Caco-2 (cell line): Measurements from ENCODE around the gene DCAF11. TPM values are rescaled to one million over a fixed set of nuclear protein-coding genes. Genes with fewer than 3 reads are reported as not detected.

ENCODE experiments used
- BruUV-seq: library from RNA; stranded (reverse); fragments of 400-500 nt; replicated peaks from 2 replicates; lab custom pipeline; 2021; lab: Mats Ljungman, UMichigan
- CTCF ChIA-PET: fragments of 300-600 bp; sonication (Branson Sonifier 250); formaldehyde crosslinking; loops from one replicate; lab custom pipeline; 2022; ENCODE audit warnings: antibody characterized with exemption; lab: Charles Lee
- POLR2A ChIA-PET: fragments of 300-600 bp; sonication (Branson Sonifier 250); formaldehyde crosslinking; loops from one replicate; lab custom pipeline; 2022; ENCODE audit warnings: antibody characterized with exemption; lab: Charles Lee
- DNase-seq, 2 experiments: peaks; one replicate each; pipeline versions ENCODE4 v3.0.0 to v3.0.0-alpha.2; 2020 to 2022
- H3K27me3 ChIP-seq: replicated peaks from 2 replicates; pipeline ENCODE4 v1.6.0; 2011; ENCODE audit warnings: low read length; ENCODE audit not compliant: control insufficient read depth, insufficient read depth
- H3K36me3 ChIP-seq: 2 replicates; pipeline ENCODE4 v1.5.1; 2011; ENCODE audit warnings: low read length; ENCODE audit not compliant: control insufficient read depth, insufficient read depth
- H3K4me1 ChIP-seq: fragments of 250-450 bp; sonication (Bioruptor Pico); 2 replicates; pipeline ENCODE4 v1.5.1; 2020; ENCODE audit warnings: mild to moderate bottlenecking
- H3K4me3 ChIP-seq: 2 replicates; pipeline ENCODE4 v1.5.1; 2011; ENCODE audit warnings: low read depth, mild to moderate bottlenecking, control low read depth, low read length
- H3K9me3 ChIP-seq: fragments of 250-450 bp; sonication (Bioruptor Pico); 2 replicates; pipeline ENCODE4 v1.5.1; 2020; ENCODE audit warnings: mild to moderate bottlenecking, moderate library complexity
- H3K27ac Mint-ChIP-seq: one replicate; pipeline ENCODE4 v1.8.0; 2022; ENCODE audit warnings: mixed read lengths; ENCODE audit not compliant: unreplicated experiment
- H3K27me3 Mint-ChIP-seq: one replicate; pipeline ENCODE4 v1.8.0; 2022; ENCODE audit warnings: mixed read lengths; ENCODE audit not compliant: insufficient read depth, unreplicated experiment
- H3K36me3 Mint-ChIP-seq: one replicate; pipeline ENCODE4 v1.8.0; 2022; ENCODE audit warnings: mild to moderate bottlenecking, mixed read lengths; ENCODE audit not compliant: insufficient read depth, unreplicated experiment
- H3K4me1 Mint-ChIP-seq: one replicate; pipeline ENCODE4 v1.8.0; 2022; ENCODE audit warnings: low read depth, mixed read lengths; ENCODE audit not compliant: unreplicated experiment
- H3K4me3 Mint-ChIP-seq: one replicate; pipeline ENCODE4 v1.8.0; 2022; ENCODE audit warnings: mild to moderate bottlenecking, moderate library complexity, mixed read lengths; ENCODE audit not compliant: unreplicated experiment
- H3K9me3 Mint-ChIP-seq: one replicate; pipeline ENCODE4 v1.8.0; 2022; ENCODE audit warnings: mixed read lengths; ENCODE audit not compliant: unreplicated experiment
- CTCF ChIP-seq, 2 experiments: fragments of 200-600 bp in 1 of 2; IDR thresholded peaks; 1 replicate in 1 of 2; 2 replicates in 1 of 2; pipeline versions ENCODE4 v1.5.1 to v1.8.0; 2011 to 2022; ENCODE audit warnings: antibody characterized with exemption in 1 of 2, control low read depth in 1 of 2, inconsistent platforms in 1 of 2, low read depth in 1 of 2, low read length in 1 of 2, mild to moderate bottlenecking in 1 of 2, moderate library complexity in 1 of 2; ENCODE audit not compliant: insufficient read depth in 1 of 2, severe bottlenecking in 1 of 2, unreplicated experiment in 1 of 2
- intact Hi-C: fragments of 100-400 bp; cut with micrococcal nuclease; formaldehyde crosslinking; loops from one replicate; pipeline ENCODE4 v1.10.0; 2022; ENCODE audit not compliant: unreplicated experiment
- total RNA-seq: library from RNA; stranded (reverse); gene quantifications from 2 replicates; pipeline ENCODE4 v1.2.3, GENCODE V29; 2022

DCAF11 gene
- total RNA-seq, 1 experiment from 2014 or later = 65.9 TPM

- BruUV-seq = TSS peak; percentile 62
- no peaks in the 10 kb centered on the region for H3K27me3 ChIP-seq
- intact Hi-C loops = loop anchor here (1.0 kb wide), 1 partner anchor 20 kb away; the partner anchor contains the start of genes DCAF11 and NRL
- CTCF ChIA-PET = interaction anchor here (0.6 to 6.4 kb wide), 13 partner anchors 12 to 1017 kb away, joined by 3 to 129 read pairs (median 8); partner anchors contain the start of genes DCAF11, EMC9, IRF9 and NRL
- Mint-ChIP-seq H3K27ac (peak within 1 kb of the TSS; percentile 99), H3K27me3 (no peaks in the 10 kb centered on the region), H3K4me1 (peaks cover 24% of the 10 kb centered on the region), H3K4me3 (peak within 1 kb of the TSS; percentile 97), H3K36me3 (peaks cover 51% of the 10 kb centered on the region), H3K9me3 (no peaks in the 10 kb centered on the region)
- H3K36me3 ChIP-seq = peaks cover 3% of the 10 kb centered on the region
- peaks cover 21% of the 10 kb centered on the region for H3K4me1 ChIP-seq
- H3K9me3 ChIP-seq = no peaks in the 10 kb centered on the region
- H3K4me3 ChIP-seq = peak within 1 kb of the TSS; percentile 60
- POLR2A ChIA-PET = interaction anchor here (0.6 to 3.2 kb wide), 18 partner anchors 11 to 442 kb away, joined by 3 to 72 read pairs (median 8); partner anchors contain the start of genes CARMIL3, DCAF11, EMC9 and IPO4
- DNase-seq = peak; percentile 98
- TF ChIP-seq CTCF (IDR thresholded peaks at IDR 0.05; ENCODE audit: insufficient read depth in 1 of 2, low read depth in 1 of 2, low read length in 1 of 2, severe bottlenecking in 1 of 2, unreplicated experiment in 1 of 2) = no peak
These were observed 20.4 kb upstream of the DCAF11 start, which contains the start of gene PCK2 for GRCh38 chr14:24093901-24094840. Gene PCK2 (plus strand): TSS chr14:24094311. CDS start chr14:24094406, 95 bp downstream.

GRCh38 chr14:24094841-24095270, 19.7 kb upstream of the DCAF11 start:
- H3K4me1 ChIP-seq = peaks cover 21% of the 10 kb centered on the region
- POLR2A ChIA-PET = interaction anchor here (1.0 to 3.2 kb wide), 5 partner anchors 14 to 37 kb away, joined by 4 to 72 read pairs (median 13); partner anchors contain the start of genes DCAF11 and NRL
- CTCF ChIA-PET = interaction anchor here (1.1 to 6.4 kb wide), 4 partner anchors 15 to 52 kb away, joined by 5 to 129 read pairs (median 50); partner anchors contain the start of genes DCAF11, NRL and RNF31
- no peaks in the 10 kb centered on the region for H3K9me3 Mint-ChIP-seq
- H3K27me3 Mint-ChIP-seq = no peaks in the 10 kb centered on the region
- BruUV-seq = no TSS peak
- peak overlapping the region; percentile 99 for H3K27ac Mint-ChIP-seq
- no peaks in the 10 kb centered on the region for H3K27me3 ChIP-seq
- H3K4me3 Mint-ChIP-seq = peak overlapping the region; percentile 97
- H3K4me1 Mint-ChIP-seq = peaks cover 24% of the 10 kb centered on the region
- intact Hi-C loops = loop anchor here (1.0 kb wide), 1 partner anchor 19 kb away; the partner anchor contains the start of genes DCAF11 and NRL
- no peak for TF ChIP-seq CTCF (IDR thresholded peaks at IDR 0.05; ENCODE audit: insufficient read depth in 1 of 2, low read depth in 1 of 2, low read length in 1 of 2, severe bottlenecking in 1 of 2, unreplicated experiment in 1 of 2)
- DNase-seq = no peak
- H3K9me3 ChIP-seq = no peaks in the 10 kb centered on the region
- H3K36me3 Mint-ChIP-seq = peaks cover 58% of the 10 kb centered on the region
- peak overlapping the region; percentile 60 for H3K4me3 ChIP-seq
- H3K36me3 ChIP-seq = peaks cover 3% of the 10 kb centered on the region
